ENCODE data around the gene CYTH1.
"Not testable (repeated sequence)": the region's sequence is repeated elsewhere in the genome, so short reads cannot be mapped to it uniquely, and the experiment has no call there.

The CYTH1 gene

DNA sequence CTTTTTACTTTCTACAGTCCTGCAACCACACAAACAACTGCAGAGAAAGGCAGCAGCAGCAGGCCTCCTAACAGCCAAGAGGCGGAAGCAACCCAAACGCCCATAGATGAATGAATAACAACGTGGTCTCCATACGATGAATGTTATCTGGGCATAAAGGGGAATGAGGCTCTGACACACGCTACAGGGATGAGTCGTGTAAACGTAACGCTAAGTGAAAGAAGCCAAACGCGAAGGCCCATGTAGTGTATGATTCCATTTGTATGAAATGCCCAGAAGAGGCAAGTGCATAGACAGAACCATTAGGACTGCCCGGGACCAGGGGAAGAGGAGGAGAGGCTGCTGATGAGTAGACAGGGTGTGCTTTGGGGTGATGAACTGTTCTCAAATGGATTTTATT is 110.1 kb downstream of the CYTH1 start:
- DNase-seq (ENCODE audit: low read depth, low spot score), result no peak

DNA sequence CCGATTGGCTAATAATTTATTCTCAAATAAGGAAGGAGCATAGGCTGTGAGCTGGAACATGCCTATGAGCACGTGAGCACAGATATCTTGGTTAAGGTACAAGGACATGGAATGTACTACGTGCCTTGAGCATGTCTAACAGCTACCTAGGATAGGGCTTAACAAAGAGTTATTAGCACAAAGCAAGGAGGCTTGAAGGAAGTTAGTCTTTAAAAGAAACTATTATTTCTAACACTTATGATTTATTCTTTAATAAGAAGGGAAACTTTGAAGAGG is 110.4 kb downstream of the CYTH1 start:
- DNase-seq (ENCODE audit: low read depth, low spot score), result not testable (repeated sequence)

DNA sequence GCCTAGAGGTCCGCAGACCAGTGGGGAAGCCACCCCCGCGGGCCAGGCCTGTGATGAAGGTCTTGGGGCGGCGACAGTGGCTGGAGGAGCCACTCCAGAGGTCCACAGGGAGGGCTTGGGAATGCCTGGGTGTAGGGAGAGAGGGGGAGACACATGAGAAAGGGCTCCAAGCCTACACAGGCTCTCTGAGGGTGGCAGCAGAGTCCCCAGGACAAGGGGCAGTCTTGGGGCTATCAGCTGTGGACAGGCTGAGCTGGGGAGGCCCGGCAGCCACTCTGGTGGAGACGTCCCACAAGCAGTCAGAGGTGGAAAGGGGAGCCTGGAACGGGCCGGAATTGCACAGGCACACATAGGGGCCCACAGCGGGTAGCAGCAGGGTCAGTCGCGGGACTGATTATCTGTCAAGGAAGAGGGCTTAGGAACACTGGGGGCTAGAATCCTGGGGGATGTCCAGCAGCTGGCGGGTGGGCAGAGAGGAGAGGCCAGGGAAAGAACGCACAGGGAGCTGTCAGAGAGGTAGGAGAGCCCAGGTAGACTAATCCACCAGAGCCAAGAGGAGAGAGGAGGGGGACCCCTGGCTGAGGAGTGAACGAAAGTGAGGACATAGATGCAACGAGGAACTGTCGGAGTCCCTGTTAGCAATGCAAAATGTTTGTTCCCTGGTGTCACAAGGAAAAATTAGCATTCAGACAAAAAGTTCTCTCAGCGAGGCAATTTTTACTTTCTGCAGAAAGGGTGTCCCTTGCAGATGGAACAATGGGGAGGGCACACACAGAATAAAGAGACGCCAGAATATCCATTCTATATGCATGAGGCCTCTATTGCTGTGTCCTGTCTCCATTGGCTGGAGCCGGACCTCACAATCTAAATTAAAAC is 111.0 kb downstream of the CYTH1 start:
- DNase-seq (ENCODE audit: low read depth, low spot score), result no peak

DNA sequence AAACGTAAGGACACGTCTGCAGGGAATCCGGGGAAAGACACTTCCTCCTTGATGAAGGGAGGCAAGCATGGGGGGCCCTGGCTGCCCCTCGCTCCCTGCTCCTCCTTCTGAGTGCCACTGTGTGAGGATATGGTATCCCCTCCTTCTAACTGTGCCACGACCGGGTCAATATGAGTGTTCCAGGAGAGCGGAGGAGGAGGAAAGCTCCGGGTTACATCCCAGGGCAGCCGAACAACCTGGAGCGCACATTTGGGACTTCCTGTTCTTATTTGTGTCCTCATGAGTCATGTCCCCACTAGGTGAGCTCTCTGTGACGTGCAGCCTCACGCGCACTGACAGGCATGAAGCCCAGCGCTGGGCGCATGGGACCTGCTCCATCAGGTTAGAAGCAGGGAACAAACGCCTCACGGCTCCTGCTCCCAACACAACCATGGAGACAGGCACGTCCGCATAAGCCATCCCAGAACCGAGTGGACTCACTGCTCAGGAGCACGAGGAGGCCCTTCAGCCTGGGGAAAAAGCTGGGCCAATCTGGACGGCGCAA is 112.0 kb downstream of the CYTH1 start:
- DNase-seq (ENCODE audit: low read depth, low spot score), result no peak

DNA sequence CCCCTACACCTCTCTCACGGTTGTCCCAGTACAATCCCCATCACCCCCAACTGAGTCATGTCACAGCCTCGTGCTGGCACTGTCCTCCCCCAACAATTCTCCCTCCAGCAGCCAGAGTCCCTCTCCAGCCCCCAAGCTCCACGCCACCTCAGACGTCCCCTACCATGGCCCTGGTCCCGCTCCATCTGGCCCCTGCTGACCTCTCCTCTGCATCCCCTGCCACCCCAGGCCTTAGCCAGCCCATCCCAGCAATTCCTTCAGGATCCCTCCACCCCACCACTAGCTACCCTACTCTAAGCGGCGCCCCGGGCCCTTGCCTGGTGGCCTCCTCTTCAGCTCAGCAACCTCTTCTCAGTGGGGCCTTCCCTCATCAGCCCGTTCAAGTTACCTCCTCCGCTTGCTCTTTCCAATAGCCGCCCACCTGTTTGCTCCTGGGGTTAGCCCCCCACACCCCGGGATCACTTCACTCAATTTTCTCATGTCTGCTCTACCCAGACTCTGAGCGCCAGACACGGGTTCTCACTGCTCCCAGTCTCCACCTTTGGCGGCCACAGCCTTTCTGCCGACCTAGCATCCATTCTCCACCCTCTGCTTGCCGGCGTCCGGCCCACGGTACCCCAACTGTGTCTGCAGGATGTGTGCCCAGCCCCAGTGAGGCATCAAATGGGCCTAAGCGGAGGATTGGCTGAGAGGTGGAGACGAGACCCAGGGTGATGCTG is 112.7 kb downstream of the CYTH1 start:
- no peak for DNase-seq (ENCODE audit: low read depth, low spot score)

DNA sequence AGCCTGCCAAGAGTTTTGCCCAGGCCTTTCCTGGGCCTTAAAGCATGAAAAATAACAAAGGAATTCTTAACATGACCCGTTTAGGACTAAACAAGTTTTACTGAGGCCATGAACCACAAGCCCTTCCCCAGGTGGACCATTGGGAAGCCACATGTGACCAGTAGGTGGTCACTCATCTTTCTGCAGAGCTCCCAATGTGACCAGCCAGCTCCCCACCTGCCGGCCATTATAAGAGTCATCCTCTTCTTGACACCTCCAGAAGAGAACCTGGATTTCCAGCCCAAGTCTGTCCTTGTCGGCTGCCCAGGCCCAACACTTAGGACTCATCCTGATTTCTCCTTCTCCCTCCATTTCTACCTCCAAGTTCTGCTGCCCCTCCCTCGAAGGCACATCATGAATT is 113.2 kb downstream of the CYTH1 start:
- DNase-seq (ENCODE audit: low read depth, low spot score), result no peak

DNA sequence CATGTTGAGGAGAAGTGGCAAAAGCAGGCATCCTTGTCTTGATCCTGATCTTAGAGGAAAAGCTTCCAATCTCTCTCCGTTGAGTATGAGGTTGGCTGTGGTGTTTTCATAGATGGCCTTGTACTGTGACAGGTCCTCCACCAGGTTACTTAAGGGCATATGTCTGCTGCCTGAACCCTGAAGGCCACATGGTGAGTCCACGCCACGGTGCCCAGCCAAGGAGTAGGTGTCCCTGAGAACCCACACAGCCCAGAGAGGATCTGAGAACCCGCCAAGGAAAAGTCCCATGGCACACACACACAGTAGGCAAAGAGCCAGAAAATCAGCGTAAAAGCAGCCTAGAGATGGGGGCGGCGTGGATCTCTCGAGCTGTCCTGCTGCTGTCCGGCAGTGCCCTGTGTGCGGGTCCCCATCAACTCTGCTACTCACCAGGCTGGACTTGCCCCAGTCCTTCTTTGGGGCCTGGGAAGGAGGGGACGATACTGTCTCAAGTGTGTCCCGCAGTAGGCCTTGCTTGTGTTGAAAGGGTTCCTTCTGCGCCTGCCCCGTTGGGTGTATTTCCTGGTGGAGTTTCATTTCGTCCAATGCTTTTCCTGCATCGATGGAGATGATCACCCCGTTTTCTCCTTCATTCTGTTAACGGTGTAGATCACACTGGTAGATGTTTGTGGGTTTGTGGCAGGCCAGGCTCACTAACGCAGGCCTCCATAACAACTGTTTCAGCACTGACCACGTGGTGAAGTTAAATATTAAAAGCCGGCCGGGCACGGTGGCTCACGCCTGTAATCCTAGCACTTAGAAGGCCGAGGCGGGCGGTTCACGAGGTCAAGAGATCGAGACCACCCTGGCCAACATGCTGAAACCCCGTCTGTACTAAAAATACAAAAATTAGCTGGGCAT is 114.1 kb downstream of the CYTH1 start:
- no peak for DNase-seq (ENCODE audit: low read depth, low spot score)

DNA sequence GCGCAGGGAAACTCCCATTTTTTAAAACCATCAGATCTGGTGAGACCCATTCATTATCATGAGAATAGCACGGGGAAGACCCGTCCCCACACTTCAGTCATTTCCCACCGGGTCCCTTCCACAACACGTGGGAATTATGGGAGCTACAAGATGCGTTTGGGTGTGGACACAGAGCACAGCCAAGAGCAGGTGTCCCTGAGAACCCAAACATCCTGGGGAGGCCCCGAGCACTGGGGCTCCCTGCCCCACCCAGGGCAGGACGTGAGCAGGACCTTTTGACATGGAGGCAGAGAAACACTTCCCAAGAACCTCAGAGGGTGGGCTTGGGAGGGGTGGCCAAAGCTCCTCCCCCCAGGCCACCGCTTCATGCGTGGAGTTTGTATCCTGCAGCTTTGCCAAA is 115.0 kb downstream of the CYTH1 start:
- no peak for DNase-seq (ENCODE audit: low read depth, low spot score)

DNA sequence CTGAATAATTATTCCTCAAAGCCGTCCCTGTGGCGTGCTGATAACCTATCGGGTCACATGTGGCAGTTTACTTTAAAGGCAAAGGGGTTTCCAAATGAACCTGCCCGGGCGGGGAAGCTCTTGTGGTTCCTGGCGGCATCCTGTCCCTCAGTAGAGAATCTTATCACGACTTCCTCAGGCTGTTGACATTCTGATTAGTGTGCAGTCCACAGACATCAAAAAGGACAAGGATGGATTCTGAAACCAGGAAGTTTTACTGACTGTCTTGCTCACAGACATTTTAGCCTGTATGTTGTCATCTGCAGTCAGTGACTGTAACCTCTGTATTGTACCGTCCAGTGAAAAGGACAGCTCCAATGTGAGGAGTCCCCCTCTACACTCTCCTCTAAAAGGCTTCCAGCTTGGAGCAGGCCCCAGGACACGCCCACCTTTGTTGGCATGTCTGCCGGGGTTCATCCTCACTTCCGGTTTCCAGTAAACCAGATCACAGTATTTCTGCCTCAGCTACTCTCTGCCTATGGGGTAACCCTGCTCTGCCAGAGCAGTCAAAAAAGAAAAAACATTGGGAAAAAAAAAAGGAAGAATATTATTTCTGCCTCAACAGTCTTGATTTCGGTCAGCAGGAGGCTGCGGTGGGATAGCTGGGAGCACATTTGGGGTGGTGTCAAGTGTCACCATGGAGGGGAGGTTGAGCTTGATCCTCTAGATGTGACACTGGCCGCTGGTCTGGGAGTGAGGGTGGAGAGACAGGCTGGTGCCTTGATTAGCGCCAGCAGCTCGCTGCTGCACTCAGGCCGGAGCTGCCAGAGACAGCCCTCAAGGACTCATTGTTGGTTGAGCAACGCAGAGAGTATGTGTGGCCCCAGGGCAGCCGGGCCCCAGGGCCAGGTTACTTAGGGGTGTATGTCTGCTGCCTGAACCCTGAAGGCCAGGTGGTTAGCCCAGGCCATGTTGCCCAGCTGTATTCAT is 115.8 kb downstream of the CYTH1 start:
- DNase-seq (ENCODE audit: low read depth, low spot score), result no peak

DNA sequence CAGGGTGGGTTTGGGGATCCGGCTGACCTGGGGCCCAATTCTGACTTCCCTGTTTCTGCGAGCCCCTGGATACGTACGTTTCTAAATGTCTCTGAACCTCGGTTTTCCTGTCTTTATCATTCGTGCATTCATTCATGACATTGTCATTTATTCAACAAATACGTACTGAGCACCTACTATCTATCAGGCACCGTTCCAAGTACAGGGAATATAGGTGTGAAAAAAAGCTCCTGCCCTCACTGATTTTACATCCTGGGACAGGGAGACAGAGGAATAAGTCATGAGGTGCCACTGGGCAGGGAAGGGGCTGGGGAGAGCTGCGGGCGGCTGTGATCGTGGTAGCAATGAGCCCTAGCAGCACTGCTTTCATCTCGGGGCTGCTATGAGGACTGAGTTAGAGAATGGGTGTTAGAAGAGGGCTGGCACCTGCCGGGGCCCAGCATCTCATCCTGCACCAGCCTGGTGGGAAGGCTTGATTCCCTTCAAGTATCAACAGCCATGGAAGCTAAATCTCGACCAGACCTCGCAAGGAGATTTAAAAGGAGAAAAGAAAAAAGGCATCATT is 116.6 kb downstream of the CYTH1 start:
- DNase-seq (ENCODE audit: low read depth, low spot score), result no peak

DNA sequence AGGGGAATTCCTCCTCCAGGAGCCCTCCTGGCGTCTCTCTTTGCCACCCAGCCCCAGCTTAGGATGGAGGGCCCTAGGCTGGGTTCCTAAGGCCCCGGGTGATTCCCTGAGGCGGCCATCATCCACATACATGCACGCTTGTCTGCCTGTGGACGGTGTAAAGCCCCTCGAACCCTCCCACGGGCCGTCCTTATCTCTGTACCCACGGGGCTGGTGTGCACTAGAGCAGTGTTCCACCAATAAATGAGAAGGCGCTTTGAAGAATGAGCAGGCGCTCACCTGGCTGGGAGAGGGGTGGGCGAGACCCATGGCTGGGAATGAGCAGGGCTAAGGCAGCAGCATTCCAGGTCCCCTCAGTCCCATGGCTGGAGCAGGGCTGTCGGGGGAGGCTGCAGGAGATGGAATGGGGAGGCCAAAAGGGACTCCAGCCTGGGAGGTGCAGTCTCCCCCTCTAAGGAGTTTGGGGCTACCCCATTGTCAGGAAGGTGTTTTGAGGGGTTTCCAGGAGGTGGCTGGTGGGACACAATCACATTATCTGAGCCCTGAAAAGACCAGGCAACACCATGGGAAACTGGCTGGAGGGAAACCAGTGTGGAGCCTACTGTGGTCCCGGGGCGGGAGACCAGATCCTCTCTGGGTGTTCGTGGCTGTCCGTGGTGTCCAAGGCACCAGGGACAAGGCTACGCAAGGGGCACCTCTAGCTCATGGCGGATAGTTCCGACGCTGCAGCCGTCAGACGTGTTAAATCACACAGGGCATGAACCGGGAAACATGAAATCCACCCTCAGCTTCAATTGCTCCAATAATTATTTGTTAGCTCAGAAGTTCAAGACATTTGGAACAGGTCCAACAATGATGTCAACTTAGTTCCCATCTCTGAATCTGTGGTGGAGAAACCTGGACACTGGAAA is 117.3 kb downstream of the CYTH1 start:
- DNase-seq (ENCODE audit: low read depth, low spot score), result peak; percentile 23

DNA sequence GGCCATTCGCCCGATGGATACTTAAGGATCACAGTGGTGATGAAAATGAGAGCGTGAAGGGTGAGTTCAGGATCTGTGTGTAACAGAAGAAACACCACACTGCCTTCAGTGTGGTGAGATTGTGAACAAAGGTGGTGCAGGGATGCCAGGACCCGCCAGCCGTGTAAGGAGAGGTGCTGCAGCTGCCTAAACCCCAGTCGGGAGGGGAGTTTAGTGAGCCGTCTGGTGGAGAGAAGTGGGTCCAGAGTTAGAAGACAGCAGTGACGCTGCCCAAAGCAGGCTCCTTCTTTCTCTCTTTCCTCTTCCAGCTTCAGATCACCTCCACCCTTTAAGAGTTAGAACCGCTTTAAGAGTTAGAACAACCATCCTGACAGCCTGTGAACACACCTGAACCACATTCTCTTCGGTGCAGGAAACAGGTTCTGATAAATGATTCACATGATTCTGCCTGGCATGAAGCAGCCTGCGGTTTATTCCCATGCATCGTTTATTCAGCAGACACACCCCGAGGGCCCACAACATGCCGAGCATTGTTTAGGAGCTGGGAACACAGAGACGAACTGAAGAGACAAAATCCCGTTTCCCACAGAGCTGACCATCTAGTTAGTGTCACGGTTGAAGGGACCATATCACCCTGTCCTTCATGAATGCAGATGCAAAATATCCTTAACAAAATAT is 120.8 kb downstream of the CYTH1 start:
- DNase-seq (ENCODE audit: low read depth, low spot score), result peak; percentile 80

DNA sequence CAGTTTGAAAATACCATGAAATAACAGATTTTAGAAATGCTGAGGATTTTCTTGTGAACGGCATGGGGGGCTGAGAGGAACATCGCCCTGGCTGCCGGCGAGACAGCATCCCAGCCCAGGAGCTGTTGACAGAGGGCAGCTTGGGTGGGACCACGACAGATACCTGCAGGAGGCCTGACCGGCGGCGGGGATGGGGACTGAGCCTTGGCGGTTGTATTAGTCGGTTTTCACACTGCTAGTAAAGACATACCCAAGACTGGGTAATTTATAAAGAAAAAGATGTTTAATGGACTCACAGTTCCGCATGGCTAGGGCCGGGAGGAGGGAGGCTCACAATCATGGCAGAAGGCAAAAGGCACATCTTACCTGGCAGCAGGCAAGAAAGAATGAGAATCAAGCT is 122.5 kb downstream of the CYTH1 start:
- no peak for DNase-seq (ENCODE audit: low read depth, low spot score)

DNA sequence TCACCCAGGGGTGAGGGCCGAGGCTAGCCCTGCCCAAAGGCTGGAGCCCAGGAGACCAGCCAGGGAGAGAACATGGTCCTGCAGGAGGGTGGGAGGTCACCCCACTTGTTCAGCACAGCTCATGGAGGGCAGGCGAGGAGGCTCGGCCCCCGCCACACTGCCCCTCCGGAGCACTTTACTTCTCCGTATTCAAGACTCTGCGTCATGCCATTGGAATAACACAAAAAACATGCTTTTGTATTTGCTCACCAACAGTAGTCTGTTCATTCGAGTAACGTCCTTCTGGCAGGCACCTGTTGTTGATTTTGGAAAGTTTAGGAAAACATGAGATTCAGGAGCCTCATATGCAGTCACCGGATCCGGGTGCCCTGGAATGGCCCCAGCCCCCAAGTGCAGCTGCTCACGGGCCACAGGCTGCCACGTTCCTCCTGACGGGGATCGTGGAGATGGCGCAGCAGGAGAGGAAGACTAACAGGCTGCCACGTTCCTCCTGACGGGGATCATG is 123.7 kb downstream of the CYTH1 start:
- DNase-seq (ENCODE audit: low read depth, low spot score), result peak; percentile 81

DNA sequence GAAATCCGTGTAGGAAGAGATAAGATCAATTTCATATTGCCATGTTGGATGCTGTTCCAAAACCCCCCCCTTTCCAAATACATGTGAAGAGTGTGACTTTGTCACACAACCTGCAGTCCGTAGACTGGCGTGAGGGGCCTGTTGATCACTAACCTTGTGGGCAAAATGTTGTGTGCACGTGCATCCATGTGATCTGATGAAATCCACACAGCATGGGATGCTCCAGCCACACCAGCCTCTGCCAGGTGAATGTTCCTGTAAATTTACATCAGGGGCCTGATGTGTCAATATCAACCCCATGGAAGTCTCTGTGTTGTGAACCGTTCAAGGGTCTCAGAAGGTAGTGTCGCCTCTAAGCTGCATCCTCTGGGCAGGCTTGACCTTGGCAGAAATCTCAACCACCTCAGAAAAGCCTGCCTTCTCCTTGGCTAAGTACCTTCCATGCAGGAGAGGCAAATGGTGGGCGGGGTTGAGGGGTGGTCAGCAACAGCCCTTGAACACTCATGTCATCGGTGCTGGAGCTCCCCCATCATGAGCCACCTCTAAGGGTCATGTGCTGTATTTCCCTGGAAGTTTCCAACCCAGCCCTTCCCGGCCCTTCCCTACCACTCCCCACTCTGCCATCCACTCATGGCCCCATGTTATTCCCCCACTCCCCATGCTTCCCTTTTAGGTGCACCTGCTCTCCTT is 126.7 kb downstream of the CYTH1 start:
- DNase-seq (ENCODE audit: low read depth, low spot score), result no peak

DNA sequence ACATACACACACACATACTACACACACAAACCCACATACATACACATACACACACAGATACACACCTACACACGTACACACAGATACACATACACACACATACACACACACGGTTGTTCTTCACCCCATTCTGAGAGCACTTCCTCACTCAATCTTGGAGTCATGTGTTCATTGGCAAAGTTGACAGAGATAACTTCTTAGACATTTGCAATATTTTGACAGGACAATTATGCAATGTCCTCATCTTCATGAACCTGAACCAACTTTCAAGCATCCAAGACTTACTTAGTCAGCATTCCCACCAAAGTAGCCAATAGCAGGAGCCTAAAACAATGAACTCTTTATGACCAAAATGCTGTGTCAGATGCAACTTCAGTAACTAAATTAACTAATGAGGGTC is 127.7 kb downstream of the CYTH1 start:
- DNase-seq (ENCODE audit: low read depth, low spot score), result no peak

DNA sequence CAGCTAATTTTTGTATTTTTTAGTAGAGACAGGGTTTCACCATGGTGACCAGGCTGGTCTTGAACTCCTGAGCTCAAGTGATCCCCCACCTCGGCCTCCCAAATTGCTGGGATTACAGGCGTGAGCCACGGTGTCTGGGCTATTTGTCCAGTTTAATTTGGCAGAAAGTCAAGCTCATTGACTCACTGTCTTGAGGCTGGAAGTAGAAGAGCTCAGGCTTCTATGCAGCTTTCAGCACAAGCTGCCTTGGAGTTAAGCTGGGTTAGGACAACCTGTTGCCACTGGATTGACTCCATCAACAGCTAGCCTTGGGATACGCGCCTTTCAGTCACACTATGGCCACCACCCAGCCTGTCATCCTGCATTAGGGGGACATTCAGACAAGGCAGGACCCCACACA is 128.7 kb downstream of the CYTH1 start:
- DNase-seq (ENCODE audit: low read depth, low spot score), result peak; percentile 57

DNA sequence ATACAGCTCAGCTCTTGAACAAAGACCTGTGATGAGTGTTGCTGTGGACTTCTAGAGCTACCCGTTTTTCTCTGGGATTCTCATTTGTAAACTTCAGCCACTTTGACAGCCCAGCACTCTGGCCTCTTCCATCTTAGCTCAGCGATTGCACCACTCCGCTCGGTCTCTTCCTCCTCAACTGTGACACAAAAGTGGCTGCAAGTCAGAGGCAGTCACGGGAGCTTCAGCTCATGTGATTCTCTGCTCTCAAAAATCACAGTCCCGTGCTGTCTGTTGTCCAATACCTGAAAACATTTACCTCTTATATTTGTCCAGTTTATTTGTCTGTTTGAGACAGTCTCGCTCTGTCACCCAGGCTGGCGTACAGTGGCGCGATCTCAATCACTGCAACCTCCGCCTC is 129.2 kb downstream of the CYTH1 start:
- no peak for DNase-seq (ENCODE audit: low read depth, low spot score)
